Posterior cingulate gyrus (tissue), 11 donors: ENCODE measurements around the gene CTIF.
A peak's percentile ranks its signal among the peaks of the same experiment; 100 is the strongest.

Source experiments
- DNase-seq, 10 donors: peaks; one replicate each; pipeline versions ENCODE4 v3.0.0 to v3.0.0-alpha.2; 2020 to 2021; ENCODE audit warnings: mixed read lengths in 3 of 10
- intact Hi-C: fragments of 100-400 bp; cut with DNase I; formaldehyde crosslinking; loops from one replicate; pipeline ENCODE4 v1.15.1; 2023

CTIF gene

GRCh38 chr18:48670751-48671560 lies 132.1 kb downstream of the CTIF start:
- intact Hi-C loops = loop anchor here (10.0 kb wide), 1 partner anchor 384 kb away; no protein-coding TSS in a partner anchor
- peak in 1 of 10 donors; percentile 51 for DNase-seq

DNA sequence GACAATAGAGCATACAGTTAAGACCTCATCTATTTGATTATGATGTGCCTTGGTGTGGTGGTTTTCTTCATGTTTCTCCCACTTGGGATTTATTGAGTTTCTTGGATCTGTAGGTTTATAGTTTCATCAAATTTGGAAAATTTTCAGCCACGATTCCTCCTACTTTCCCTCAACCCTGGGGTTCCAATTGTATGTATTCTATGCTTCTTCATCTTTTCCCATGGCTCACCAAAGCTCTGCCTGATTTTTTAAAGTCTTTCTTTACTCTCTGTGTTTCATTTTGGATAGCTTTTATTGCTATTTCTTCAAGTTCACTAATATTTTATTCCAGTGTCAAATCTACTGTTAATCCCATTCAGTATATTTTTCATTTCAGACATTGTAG lies 132.7 kb downstream of the CTIF start:
- intact Hi-C loops = loop anchor here (10.0 kb wide), 1 partner anchor 383 kb away; no protein-coding TSS in a partner anchor
- DNase-seq = no peak

DNA sequence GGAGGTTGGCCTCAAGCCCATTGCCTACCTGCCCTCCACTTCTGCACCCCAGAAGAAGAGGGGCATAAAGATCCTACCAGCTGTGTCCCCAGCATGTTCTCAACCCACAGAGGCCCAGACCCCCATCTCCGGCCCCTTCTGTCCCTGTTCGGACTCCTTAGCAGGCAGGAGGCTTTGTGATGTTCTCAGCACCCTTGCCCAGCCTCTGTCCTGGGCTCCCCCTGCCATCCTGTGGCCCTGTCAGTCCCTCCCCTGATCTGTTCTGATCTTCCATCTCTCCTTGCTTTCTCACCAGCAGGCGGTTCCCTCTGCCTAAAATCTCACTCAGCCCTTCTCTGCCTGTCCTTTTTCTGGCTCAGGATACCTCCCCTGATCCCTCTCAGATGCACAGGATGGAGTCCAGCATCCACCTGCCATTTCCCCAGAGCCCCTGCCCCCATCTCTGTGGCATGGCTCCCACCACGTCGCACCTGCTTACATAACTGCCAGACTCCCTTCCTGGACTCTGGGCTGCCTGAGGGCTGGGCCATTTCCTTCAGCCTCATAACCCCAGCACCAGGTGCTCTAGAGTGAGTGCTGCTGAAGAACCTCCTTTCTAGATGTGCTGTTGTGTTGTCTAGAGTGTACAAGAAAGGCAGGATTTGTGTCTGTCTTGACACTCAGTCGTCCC lies 134.0 kb downstream of the CTIF start:
- intact Hi-C loops = loop anchor here (10.0 kb wide), 1 partner anchor 382 kb away; no protein-coding TSS in a partner anchor
- peak in 1 of 10 donors; percentile 57 for DNase-seq

DNA sequence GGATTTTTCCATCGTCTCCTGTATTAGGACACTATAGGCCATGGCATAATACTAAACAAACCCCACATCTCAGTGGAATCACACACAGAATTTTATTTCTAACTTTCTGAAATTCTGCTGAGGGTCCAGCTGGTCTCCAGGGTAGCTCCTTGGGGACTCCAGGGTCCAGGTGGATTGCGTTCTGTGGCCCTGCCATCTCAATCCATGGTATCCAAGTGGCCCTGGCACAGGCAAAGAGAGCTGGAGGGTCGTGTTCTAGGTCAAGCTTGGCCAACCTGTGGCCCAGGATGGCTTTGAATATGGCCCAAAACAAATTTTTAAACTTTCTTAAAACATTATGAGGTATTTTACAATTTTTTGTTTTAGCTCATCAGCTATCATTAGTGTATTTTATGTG lies 134.6 kb downstream of the CTIF start:
- DNase-seq = peak in 1 of 10 donors; percentile 55
- intact Hi-C loops = loop anchor here (10.0 kb wide), 1 partner anchor 381 kb away; no protein-coding TSS in a partner anchor

DNA sequence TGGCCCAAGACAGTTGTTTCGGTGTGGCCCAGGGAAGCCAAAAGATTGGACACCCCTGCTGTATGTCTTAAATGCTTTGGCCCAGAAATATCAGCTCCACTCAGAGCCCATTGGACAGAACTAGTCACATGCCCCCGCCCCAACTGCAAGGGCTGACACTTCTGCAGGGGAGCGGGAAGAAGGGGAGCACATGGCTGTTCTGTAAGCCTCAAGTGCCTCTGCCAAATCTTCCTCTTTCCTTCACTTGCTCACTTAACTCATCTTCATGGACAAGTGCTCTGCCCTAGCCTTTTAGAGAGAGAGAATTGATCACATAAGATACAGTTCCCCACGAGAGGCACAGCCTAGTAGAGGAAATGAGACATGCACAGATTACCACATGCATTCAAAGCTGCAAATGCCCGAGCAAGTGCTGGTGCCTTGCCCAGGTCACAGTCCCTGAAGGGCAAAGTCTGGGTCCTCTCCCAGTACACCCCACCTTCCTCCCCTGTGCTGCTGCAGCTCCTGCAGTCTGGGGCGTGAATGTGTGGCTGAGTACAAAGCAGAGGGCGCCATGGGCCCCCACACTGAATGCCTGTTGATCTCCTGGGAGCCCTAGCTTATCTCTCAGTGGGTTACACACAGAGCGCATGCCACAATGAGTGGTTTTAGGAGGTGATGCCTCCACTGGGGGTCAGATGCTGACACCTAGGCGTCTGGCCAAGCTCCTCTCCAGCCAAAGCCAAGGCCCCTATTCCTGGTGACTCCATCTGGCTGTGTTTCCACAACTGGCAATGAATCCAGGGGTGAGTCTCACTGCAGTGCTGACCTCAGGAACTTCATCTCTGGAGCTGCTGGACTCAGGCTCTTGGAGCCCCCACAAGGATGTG lies 135.3 kb downstream of the CTIF start:
- intact Hi-C loops = loop anchor here (10.0 kb wide), 1 partner anchor 381 kb away; no protein-coding TSS in a partner anchor
- DNase-seq = peak in 2 of 10 donors; percentile 13 to 52

- intact Hi-C loops = loop anchor here (5.0 to 10.0 kb wide), 6 partner anchors 92 to 562 kb away; no protein-coding TSS in a partner anchor
- peak in 2 of 10 donors; percentile 13 to 24 for DNase-seq
Measured at GRCh38 chr18:48674758-48675351, 136.0 kb downstream of the CTIF start.

- intact Hi-C loops = loop anchor here (5.0 to 10.0 kb wide), 6 partner anchors 92 to 562 kb away; no protein-coding TSS in a partner anchor
- DNase-seq = peak; percentile 74 to 98 (median 92)
Measured at GRCh38 chr18:48675352-48675761, 136.5 kb downstream of the CTIF start.

GRCh38 chr18:48675912-48676311 lies 137.1 kb downstream of the CTIF start:
- intact Hi-C loops = loop anchor here (1.0 to 10.0 kb wide), 8 partner anchors 91 to 739 kb away; no protein-coding TSS in a partner anchor
- peak in 2 of 10 donors; percentile 11 to 61 for DNase-seq

- intact Hi-C loops = loop anchor here (1.0 to 10.0 kb wide), 8 partner anchors 91 to 738 kb away; no protein-coding TSS in a partner anchor
- DNase-seq = peak in 2 of 10 donors; percentile 12 to 61
Measured at GRCh38 chr18:48676346-48676745, 137.5 kb downstream of the CTIF start.

- peak in 9 of 10 donors; percentile 58 to 95 (median 75) for DNase-seq
- intact Hi-C loops = loop anchor here (1.0 to 10.0 kb wide), 8 partner anchors 90 to 738 kb away; no protein-coding TSS in a partner anchor
Measured at GRCh38 chr18:48676756-48677368, 138.0 kb downstream of the CTIF start.

DNA sequence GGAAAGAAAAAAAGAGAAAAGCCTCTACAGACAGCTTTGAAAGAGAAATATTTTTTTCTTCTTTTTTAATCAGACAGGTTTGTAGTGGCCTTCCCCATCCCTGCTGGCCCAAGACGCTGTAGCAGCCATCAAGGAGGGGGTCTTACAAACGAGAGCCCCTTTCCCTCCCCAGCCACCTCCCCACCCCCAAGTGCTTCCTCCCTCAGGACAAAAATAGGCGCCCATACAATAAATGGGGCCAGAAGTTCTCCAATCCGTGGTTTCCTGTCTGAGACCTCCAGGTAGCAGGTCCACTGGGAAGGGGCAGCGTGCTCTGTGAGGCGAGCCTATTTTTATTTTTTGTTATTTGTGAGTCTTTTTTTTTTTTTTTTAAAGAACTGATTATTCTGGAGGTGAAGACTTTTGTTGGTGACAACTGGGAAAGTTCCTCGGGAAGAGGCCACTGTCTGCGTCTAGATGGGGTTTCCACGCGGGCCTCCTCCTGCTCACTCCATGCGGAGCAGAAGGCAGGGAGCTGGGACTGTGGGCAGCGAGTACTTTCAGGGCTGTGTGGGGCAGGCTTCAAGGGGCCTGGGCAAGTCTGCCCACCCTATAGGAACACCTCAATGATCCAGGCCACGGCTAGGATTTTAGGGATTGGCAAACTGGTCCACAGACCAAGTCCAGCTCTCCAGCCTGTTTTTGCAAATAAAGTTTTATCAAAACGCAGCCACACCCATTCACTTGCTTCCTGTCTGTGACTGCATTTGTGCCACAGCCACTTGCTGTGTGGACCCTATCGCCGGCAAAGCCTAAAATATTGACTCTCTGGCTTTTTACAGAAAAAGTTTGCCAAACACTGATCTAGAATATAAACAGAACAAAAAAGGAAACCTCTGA lies 139.6 kb downstream of the CTIF start:
- peak in 1 of 10 donors; percentile 73 for DNase-seq
- intact Hi-C loops = loop anchor here (5.0 to 10.0 kb wide), 6 partner anchors 89 to 559 kb away; no protein-coding TSS in a partner anchor

DNA sequence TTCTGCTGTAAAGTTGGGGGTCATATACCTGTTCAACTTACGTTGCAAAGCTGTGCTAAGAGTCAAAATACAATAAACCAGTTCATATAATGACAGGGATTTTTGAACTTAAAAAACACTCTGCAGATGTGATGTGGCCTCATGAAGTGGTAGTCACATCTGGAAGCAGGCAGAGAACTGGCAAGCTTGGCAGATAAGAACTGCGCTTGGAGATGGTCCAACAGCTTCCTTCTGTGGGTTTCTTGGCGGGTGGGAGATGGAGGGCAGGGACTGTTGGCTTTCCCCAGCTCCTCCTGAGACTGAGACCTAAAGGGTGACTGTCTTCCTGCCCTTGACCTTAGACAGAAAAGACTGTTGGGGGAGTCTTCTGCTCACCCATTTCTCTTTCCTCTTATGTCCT lies 140.4 kb downstream of the CTIF start:
- peak in 1 of 10 donors; percentile 14 for DNase-seq
- intact Hi-C loops = loop anchor here (5.0 to 10.0 kb wide), 6 partner anchors 88 to 558 kb away; no protein-coding TSS in a partner anchor

GRCh38 chr18:48680339-48681250 lies 141.8 kb downstream of the CTIF start:
- peak in 5 of 10 donors; percentile 52 to 92 (median 68) for DNase-seq
- intact Hi-C loops = no loop called here

DNA sequence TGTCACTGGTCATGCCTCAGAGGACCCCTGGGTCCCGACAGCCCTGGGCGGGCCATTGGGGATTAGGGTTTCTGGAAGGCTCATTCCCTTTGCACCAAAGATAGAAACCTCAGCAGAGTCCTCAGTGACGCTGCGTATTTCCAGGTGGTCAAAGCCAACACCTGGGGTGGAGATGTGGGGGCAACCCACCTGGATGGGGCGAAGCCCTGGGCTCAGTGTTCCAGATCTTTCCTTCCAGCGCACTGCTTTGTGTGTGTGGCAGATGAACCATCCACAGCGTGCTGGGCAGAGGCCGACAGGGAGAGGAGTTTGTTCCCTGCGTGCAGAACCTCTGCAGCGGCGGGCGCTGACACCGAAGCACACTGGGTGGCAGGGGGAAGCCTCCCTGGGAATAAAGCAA lies 143.9 kb downstream of the CTIF start:
- DNase-seq = peak in 1 of 10 donors; percentile 59
- intact Hi-C loops = no loop called here

DNA sequence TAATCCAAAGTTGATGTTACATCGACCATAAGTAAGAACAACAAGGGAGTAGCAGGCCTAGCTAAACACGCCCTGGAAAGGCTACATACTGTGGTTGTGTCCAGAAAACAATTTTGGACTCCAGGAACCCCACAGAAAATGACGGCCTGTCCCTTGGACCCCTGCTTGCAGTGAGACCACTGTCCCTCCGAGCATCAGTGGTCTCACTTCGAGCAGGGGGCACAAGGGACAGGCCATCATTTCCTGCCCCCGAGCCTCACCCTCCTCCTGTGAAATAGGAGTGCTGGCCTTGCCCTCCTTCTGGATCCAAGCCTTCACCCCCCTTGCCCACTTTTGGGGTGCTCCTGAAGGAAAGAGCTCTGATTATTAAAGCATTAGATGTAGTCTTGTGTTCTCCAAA lies 144.4 kb downstream of the CTIF start:
- intact Hi-C loops = no loop called here

GRCh38 chr18:48683661-48684060 lies 144.8 kb downstream of the CTIF start:
- intact Hi-C loops = no loop called here
- DNase-seq = peak in 1 of 10 donors; percentile 83

More for the DNA sequence above, 144.4 kb downstream of the CTIF start:
- DNase-seq = peak in 1 of 10 donors; percentile 42
